ENCODE results near the gene BLOC1S1.

DNA sequence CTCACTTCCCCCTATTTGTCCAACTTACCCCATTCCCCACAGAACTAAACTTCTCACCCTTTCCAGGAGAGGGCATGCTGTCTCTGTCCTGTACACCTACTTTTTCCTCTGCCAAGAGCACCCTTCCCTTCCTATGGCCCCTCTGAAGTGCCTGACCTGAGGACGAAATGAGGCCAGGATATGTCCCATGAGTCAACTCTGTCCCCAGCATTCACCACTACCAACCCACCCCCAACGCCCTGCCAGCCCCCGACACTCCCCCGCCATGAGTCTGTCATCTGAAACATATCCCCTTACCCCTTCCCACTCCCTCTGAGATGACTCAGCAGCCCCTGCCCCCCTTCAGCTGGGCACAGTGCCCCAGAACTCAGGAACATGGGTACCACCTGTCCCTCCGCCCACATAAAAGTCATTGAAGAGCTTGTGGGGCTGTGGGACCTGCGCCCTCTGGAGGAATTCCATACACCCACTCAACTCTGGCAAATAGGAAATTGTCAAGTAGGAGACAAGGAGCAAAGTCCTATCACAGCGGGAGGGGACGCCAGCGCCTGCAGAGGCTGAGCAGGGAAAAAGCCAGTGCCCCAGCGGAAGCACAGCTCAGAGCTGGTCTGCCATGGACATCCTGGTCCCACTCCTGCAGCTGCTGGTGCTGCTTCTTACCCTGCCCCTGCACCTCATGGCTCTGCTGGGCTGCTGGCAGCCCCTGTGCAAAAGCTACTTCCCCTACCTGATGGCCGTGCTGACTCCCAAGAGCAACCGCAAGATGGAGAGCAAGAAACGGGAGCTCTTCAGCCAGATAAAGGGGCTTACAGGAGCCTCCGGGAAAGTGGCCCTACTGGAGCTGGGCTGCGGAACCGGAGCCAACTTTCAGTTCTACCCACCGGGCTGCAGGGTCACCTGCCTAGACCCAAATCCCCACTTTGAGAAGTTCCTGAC lies 34.4 kb upstream of the BLOC1S1 start:
- TF ChIP-seq POLR2A (IDR thresholded peaks at IDR 0.05; ENCODE audit: low read depth, low read length): no peak
- no peak for TF ChIP-seq YY1 (IDR thresholded peaks at IDR 0.05; ENCODE audit: low read depth, low read length)
- TF ChIP-seq CTCF (IDR thresholded peaks at IDR 0.05 in 2 of 3, conservative IDR thresholded peaks at IDR 0.05 in 1 of 3; ENCODE audit: control insufficient read depth in 2 of 3, extremely low read depth in 1 of 3, insufficient read depth in 1 of 3, low read depth in 3 of 3, low read length in 3 of 3): peak; percentile 13 to 24 (median 19); a peak in 4 of 6 replicates
- TF ChIP-seq SPI1 (IDR thresholded peaks at IDR 0.05; ENCODE audit: borderline replicate concordance, insufficient read depth, low read depth, low read length): no peak
- TF ChIP-seq TAF1 (IDR thresholded peaks at IDR 0.05; ENCODE audit: borderline replicate concordance, low read depth, low read length): no peak
- no peak for TF ChIP-seq FOXM1 (IDR thresholded peaks at IDR 0.05; ENCODE audit: low read depth, low read length)
- TF ChIP-seq EP300 (IDR thresholded peaks at IDR 0.05; ENCODE audit: borderline replicate concordance in 1 of 2, control insufficient read depth in 1 of 2, low read depth in 2 of 2, low read length in 2 of 2): no peak

All from GM12878 (cell line).